NCI-H1092 treated with DMSO at 0.1 percent for 48 hours (cell line): ENCODE data around the gene SRR.

Experiments
- DNase-seq: peaks from one replicate; lab custom pipeline; 2025; lab: John Stamatoyannopoulos, UW

Gene SRR

GRCh38 chr17:2371183-2372130 is 67.7 kb downstream of the SRR start:
- no peak for DNase-seq

DNA sequence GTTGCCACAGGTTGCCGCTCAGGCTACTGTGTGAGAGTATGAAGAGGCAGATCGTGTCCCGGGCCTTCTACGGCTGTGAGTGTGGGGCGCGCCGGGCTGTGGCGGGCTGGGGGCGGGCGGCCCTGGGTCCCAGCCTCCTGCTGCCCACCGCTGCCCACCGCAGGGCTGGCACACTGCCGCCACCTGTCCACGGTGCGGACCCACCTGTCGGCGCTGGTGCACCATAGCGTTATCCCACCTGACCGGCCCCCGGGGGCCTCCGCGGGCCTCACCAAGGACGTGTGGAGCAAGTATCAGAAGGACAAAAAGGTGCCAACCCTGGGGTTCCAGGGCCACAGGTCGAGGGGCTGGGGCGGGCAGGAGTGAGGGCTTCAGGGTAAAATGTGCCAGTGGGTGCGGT is 68.4 kb downstream of the SRR start:
- no peak for DNase-seq

DNA sequence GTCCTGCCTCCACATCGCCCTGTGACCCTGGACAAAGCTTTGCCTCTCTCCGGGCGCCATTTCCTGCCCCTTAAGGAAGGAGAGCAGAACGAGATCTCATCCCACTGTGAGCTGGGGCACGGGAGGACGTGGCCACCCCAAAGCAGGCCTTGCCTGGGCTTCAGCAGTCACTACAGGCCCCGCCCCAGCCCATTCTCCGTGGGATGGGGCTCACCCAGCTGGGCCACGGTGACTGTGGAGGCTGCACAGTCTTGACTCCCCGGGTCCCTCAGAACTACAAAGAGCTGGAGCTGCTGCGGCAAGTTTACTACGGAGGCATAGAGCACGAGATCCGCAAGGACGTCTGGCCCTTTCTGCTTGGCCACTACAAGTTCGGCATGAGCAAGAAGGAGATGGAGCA is 68.9 kb downstream of the SRR start:
- no peak for DNase-seq

DNA sequence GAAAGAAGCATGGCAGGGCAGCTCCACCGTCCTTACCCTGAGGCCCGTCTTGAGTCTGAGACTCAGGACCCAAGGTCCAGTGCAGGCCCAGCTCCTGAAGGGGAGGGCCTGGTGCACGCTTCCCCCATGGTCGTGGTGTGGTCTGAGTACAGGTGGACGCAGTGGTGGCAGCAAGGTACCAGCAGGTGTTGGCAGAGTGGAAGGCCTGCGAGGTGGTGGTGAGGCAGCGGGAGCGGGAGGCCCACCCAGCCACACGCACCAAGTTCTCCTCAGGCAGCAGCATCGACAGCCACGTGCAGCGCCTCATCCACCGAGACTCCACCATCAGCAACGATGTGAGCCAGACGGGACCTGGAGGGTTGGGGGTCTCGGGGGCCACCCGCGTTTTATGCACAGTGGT is 69.4 kb downstream of the SRR start:
- DNase-seq = no peak
